ENCODE data around the gene PPFIA1. TPM values are rescaled to one million over a fixed set of nuclear protein-coding genes. Genes with fewer than 3 reads are reported as not detected.
A peak's percentile ranks its signal among the peaks of the same experiment; 100 is the strongest.

Gene PPFIA1
- total and polyA plus RNA-seq, 11 donors = 15.8 to 53.1 (median 39.1) TPM

- 71 to 88% (median 79%) methylated on average over 10 of the region's 10 CpGs for WGBS, 4 donors
- ATAC-seq = peak; percentile 85 to 91 (median 86)
- H3K27me3 ChIP-seq = no peaks in the 10 kb centered on the region
- peak overlapping the region in 1 of 12 donors; percentile 37 for H3K27ac ChIP-seq
- peak in 2 of 5 donors; percentile 47 to 56 for DNase-seq
- intact Hi-C loops (cut with DNase I) = loop anchor here in 1 of 10 donors (2.0 kb wide), 1 partner anchor 79 kb away; no protein-coding TSS in a partner anchor
- peaks cover 0 to 100% (median 96%) of the 10 kb centered on the region in 9 donors for H3K36me3 ChIP-seq
- TF ChIP-seq POLR2A (IDR thresholded peaks at IDR 0.05) (no peak), CTCF (IDR thresholded peaks at IDR 0.05) (peak in 1 of 12 donors; percentile 4)
- no peak overlapping the region for H3K4me3 ChIP-seq
- H3K9me3 ChIP-seq = no peaks in the 10 kb centered on the region
- peaks cover 0 to 7% (median 2%) of the 10 kb centered on the region in 12 donors for H3K4me1 ChIP-seq
Measured at GRCh38 chr11:70331901-70332300, 61.4 kb downstream of the PPFIA1 start.

- H3K4me3 ChIP-seq = no peak overlapping the region
- ATAC-seq = peak in 3 of 4 donors; percentile 14 to 43 (median 28)
- H3K4me1 ChIP-seq = peaks cover 0 to 5% (median 0%) of the 10 kb centered on the region in 12 donors
- no peaks in the 10 kb centered on the region for H3K9me3 ChIP-seq
- WGBS, 4 donors = 93 to 97% (median 95%) methylated on average over 7 of the region's 7 CpGs
- intact Hi-C loops (cut with DNase I) = loop anchor here in 1 of 10 donors (2.0 kb wide), 1 partner anchor 78 kb away; no protein-coding TSS in a partner anchor
- peaks cover 0 to 100% (median 98%) of the 10 kb centered on the region in 9 donors for H3K36me3 ChIP-seq
- no peak for DNase-seq
- peak overlapping the region in 1 of 12 donors; percentile 37 for H3K27ac ChIP-seq
- TF ChIP-seq CTCF (IDR thresholded peaks at IDR 0.05) (no peak), POLR2A (IDR thresholded peaks at IDR 0.05) (no peak)
- no peaks in the 10 kb centered on the region for H3K27me3 ChIP-seq
Measured at GRCh38 chr11:70332567-70332966, 62.1 kb downstream of the PPFIA1 start.

- no peaks in the 10 kb centered on the region for H3K27me3 ChIP-seq
- TF ChIP-seq POLR2A (IDR thresholded peaks at IDR 0.05) = no peak
- no peak for TF ChIP-seq CTCF (IDR thresholded peaks at IDR 0.05)
- H3K9me3 ChIP-seq = no peaks in the 10 kb centered on the region
- peak in 3 of 4 donors; percentile 38 to 57 (median 48) for ATAC-seq
- 67 to 81% (median 73%) methylated on average over 13 of the region's 13 CpGs for WGBS, 4 donors
- H3K4me1 ChIP-seq = peaks cover 0 to 5% (median 0%) of the 10 kb centered on the region in 12 donors
- H3K4me3 ChIP-seq = no peak overlapping the region
- intact Hi-C loops (cut with DNase I) = loop anchor here in 1 of 10 donors (2.0 kb wide), 1 partner anchor 78 kb away; no protein-coding TSS in a partner anchor
- no peak for DNase-seq
- no peak overlapping the region for H3K27ac ChIP-seq
- H3K36me3 ChIP-seq = peaks cover 0 to 100% (median 99%) of the 10 kb centered on the region in 9 donors
Measured at GRCh38 chr11:70333261-70333660, 62.8 kb downstream of the PPFIA1 start.

GRCh38 chr11:70334351-70334995, 64.0 kb downstream of the PPFIA1 start:
- TF ChIP-seq POLR2A (IDR thresholded peaks at IDR 0.05) (no peak), CTCF (IDR thresholded peaks at IDR 0.05) (no peak)
- H3K27me3 ChIP-seq = no peaks in the 10 kb centered on the region
- WGBS, 4 donors = 93 to 95% (median 95%) methylated on average over 16 of the region's 16 CpGs
- no peak overlapping the region for H3K4me3 ChIP-seq
- no peak for ATAC-seq
- intact Hi-C loops (cut with DNase I) = no loop called here
- H3K9me3 ChIP-seq = no peaks in the 10 kb centered on the region
- peaks cover 0 to 5% (median 0%) of the 10 kb centered on the region in 12 donors for H3K4me1 ChIP-seq
- peaks cover 0 to 100% (median 99%) of the 10 kb centered on the region in 9 donors for H3K36me3 ChIP-seq
- no peak overlapping the region for H3K27ac ChIP-seq
- no peak for DNase-seq
